Left ventricle myocardium superior (tissue), 1 donor: ENCODE data around the gene TRIM9. TPM values are rescaled to one million over a fixed set of nuclear protein-coding genes. Genes with fewer than 3 reads are reported as not detected.
A peak's percentile ranks its signal among the peaks of the same experiment; 100 is the strongest.
"Not testable (repeated sequence)": the region's sequence is repeated elsewhere in the genome, so short reads cannot be mapped to it uniquely, and the experiment has no call there.

Experiments used
- ATAC-seq: fragments of 200-7000 bp; cut with Tn5 transposase; one replicate; pipeline ENCODE4 v1.9.1; 2020; ENCODE audit warnings: mild to moderate bottlenecking, moderate library complexity
- DNase-seq: peaks from one replicate; pipeline ENCODE4 v3.0.0-alpha.2; 2020
- intact Hi-C: fragments of 100-400 bp; cut with micrococcal nuclease; formaldehyde crosslinking; loops from one replicate; pipeline ENCODE4 v1.11.0; 2022
- total RNA-seq: library from RNA; stranded (reverse); fragmentation: NEBNext Ultra II Directional; extraction: Animal tissue kit (Norgen Biotek cat#: 25700); gene quantifications from one replicate; pipeline ENCODE4 v1.2.1, GENCODE V29; 2021
- donor health status: DM: no; HTN: yes; CAD: no; lungs with severe emphysema.

The TRIM9 gene
- total RNA-seq, 1 donor from 2014 or later, result 0.42 TPM

GRCh38 chr14:51019089-51019488, 75.8 kb downstream of the TRIM9 start:
- ATAC-seq, result no peak
- DNase-seq, result no peak
- intact Hi-C loops, result no loop called here

GRCh38 chr14:51018521-51018920, 76.4 kb downstream of the TRIM9 start:
- DNase-seq (no peak), ATAC-seq (no peak)
- intact Hi-C loops, result no loop called here

GRCh38 chr14:51014625-51015024, 80.3 kb downstream of the TRIM9 start:
- DNase-seq (no peak), ATAC-seq (peak; percentile 30)
- intact Hi-C loops, result no loop called here

GRCh38 chr14:51014086-51014485, 80.8 kb downstream of the TRIM9 start:
- no peak for DNase-seq

DNA sequence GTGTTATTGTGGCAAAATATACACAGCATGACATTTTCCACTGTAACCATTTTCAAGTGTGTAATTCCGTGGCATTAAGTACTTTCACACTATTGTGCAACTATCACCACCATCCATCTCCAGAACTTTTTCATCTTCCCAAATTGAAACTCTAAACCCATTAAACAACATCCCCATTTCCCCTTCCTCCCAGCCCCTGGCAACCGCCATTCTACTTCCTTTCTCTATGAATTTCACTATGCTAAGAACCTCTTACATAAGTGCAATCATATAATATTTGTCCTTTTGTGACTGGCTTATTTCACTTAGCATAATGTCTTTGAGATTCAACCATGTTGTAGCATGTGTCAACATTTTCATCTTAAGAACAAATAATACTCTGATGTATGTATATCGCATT, 82.8 kb downstream of the TRIM9 start:
- ATAC-seq (no peak), DNase-seq (no peak)
- intact Hi-C loops, result no loop called here

More at GRCh38 chr14:51014086-51014485, 80.8 kb downstream of the TRIM9 start:
- intact Hi-C loops, result no loop called here
- ATAC-seq, result peak; percentile 87

DNA sequence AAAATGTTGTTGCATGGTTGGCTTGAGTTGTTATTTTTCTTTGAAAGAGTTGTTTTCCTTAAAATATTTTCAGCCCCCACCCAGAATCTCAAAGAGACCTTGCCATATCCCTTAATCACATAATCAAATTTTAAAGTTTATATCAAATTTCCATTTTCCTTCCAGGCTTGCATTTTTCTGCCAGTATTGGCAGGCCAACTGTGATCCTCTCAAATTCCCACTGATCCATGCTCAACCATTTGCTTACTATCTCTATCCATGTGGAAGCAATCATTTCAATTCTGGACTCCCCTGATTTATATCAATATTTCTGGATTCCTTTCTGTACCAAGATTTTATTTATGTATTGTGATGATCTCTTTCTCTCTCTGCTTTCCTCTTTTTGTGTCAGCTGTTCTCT, 86.5 kb downstream of the TRIM9 start:
- ATAC-seq, result no peak
- intact Hi-C loops, result no loop called here

GRCh38 chr14:51006781-51007211, 88.1 kb downstream of the TRIM9 start:
- no peak for DNase-seq
- ATAC-seq, result peak; percentile 88
- intact Hi-C loops, result no loop called here

More for the DNA sequence above, 86.5 kb downstream of the TRIM9 start:
- DNase-seq, result no peak

- ATAC-seq, result no peak
- intact Hi-C loops, result no loop called here
- DNase-seq, result no peak
Observed at GRCh38 chr14:51006324-51006723, 88.6 kb downstream of the TRIM9 start.

DNA sequence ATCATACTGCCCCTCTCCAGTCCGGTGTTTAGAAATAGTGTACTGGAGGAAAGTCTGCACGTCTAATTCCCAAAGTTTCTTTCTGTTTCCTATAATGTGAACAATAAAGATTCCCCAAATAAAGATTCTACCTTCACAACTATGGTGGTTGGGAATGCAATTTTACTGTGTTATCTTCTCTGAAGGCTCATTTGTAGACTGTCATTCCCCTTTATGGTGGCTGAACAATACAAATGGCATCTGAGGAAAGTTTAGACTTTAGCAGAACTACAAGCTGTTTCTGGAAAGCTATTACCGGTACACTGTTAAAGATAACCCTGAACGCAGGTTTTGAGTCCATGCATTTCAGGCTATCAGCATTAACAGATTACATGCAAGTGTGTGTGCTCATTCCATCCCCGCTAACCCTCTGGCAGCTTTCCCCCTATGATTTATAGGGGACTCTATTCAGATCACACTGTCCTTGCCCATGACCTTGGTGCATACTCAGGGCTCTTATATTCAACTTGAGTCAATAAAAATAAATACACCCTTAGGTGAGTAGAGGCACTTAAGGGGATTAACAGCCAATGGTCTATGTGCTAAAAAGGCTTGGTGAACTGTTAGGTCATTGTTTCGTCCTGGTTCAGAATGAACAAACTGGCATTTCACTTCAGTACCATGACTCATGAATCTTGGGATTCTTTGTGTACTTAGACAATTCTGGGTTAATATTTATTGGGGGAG, 89.9 kb downstream of the TRIM9 start:
- ATAC-seq (peak; percentile 66), DNase-seq (no peak)
- intact Hi-C loops, result no loop called here

GRCh38 chr14:51004352-51004800, 90.5 kb downstream of the TRIM9 start:
- ATAC-seq, result peak; percentile 84
- intact Hi-C loops, result no loop called here
- DNase-seq, result no peak

GRCh38 chr14:51002406-51002999, 92.4 kb downstream of the TRIM9 start:
- intact Hi-C loops, result no loop called here
- no peak for ATAC-seq
- DNase-seq, result no peak

GRCh38 chr14:51000566-51000965, 94.3 kb downstream of the TRIM9 start:
- intact Hi-C loops, result no loop called here
- no peak for DNase-seq
- no peak for ATAC-seq

GRCh38 chr14:50999726-51000125, 95.2 kb downstream of the TRIM9 start:
- ATAC-seq (no peak), DNase-seq (no peak)
- intact Hi-C loops, result no loop called here

DNA sequence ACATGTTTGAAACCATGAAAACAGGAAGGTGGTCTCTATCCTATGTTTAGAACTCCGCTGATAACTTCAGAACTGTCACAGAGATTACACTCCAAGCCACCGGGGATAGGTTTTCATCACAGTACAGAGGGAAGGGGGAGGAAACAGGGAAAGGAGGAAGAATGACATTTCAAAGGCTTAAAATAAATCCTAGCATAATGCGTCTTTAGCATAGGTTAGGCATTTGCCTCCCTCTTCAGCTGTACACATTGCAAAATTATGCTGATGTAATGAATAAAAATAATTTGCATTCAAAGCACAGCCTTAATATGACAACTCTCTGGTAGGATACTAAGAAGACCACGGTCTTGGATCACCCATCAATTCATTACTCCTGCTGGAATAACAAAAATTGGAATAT, 96.3 kb downstream of the TRIM9 start:
- DNase-seq (no peak), ATAC-seq (no peak)

DNA sequence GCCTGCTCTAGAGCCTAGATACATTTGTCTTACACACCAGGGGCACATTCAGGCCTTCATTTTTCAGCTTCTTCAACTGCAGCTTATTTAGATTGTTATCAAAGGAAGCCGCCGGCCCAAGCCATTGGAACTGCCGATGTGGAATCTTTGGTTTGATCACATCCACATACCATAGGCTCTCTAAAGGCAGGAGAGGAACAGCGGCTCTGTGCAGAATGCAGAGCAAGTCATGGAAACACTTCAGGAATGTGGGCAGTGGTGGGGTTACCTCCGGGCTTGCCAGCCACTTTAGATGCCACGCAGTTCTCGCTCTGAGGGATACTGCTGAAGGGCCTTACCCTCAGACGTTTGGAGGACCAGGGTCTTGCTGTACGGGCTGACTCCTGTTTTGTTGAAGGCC, 97.2 kb downstream of the TRIM9 start:
- ATAC-seq (no peak), DNase-seq (no peak)
- intact Hi-C loops, result no loop called here

More for the DNA sequence above, 96.3 kb downstream of the TRIM9 start:
- intact Hi-C loops, result no loop called here

DNA sequence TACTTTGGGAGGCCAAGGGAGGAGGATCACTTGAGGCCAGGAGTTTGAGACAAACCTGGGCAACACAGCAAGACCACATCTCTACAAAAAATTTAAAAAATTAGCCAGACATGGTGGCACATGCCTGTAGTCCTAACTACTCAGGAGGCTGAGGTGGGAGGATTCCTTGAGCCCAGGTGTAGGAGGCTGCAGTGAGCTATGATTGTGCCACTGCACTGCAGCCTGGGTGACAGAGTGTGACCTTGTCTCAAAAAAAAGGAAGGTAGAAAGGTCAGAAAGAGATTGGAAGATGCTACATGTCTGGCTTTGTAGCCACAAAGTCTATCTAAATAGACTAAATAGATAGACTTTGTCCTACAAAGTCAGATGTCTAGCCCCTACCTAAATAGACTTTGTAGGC, 100.7 kb downstream of the TRIM9 start:
- DNase-seq, intact Hi-C loops, ATAC-seq: not testable (repeated sequence)

DNA sequence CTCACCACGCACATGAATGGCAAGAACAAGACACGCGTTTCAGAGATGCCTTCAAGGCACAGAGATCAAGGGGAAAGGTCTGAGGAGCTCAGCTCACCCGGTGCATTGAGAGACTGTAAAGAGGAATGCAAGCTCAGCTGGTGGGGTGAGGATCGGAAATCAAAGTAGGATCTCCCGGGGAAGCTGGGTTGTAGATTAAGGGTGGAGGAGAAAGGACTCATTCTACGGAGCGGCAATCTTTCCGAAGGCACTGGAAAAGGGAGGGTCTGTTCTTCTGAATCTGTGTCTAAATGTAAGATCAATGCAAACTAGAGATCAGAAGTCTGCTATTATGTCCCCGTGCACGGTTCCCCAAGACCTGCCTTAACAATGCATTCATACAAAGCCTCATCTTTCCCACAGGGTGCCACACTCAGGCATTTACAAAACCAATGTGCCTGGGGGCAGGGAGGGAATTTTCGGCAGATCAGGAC, 109.0 kb downstream of the TRIM9 start:
- DNase-seq (no peak), ATAC-seq (no peak)
- intact Hi-C loops, result no loop called here

- intact Hi-C loops, result no loop called here
- DNase-seq, result no peak
- ATAC-seq, result no peak
Observed at GRCh38 chr14:50985124-50985858, 109.6 kb downstream of the TRIM9 start.

DNA sequence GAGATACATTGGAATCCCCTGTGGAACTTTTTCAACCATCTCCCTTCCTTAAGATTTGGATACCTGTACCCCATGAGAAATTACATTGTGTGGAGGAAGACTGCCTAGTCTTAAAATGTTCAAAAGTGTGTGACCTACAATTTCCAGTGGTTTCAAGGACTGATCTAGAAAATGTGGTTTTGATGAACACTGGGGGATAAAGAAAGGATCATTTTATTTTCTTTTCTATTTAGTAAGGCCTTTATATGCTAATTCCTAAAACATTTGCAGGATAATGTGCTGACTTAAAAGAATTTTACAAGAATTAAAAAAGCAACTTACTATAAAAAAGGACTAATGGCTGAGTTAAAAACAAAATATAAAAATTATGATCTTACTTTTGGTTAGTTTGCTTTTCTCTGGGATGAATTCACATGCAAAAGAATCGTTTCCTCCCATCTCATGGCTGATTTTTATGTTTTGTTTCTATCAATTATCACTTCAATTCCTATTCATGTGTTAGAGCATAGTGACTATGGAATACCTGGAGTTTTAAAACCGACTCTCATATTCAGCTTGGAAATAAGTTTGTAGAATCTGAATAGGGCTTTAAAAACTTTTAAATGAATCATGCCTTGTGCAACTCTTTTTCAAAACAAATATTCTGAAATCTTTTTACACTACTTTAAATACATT, 110.7 kb downstream of the TRIM9 start:
- DNase-seq, result no peak
- no peak for ATAC-seq
- intact Hi-C loops, result no loop called here
